Suprapubic skin (tissue), 4 donors: Measurements from ENCODE around the gene CDK5R2. TPM values are rescaled to one million over a fixed set of nuclear protein-coding genes. Genes with fewer than 3 reads are reported as not detected.

Experiments
- DNase-seq, 2 donors: peaks; one replicate each; pipeline ENCODE4 v3.0.0-alpha.2; 2019; ENCODE audit warnings: low spot score in 2 of 2
- H3K27ac ChIP-seq: fragments of 200-600 bp; sonication (generic); one replicate; pipeline ENCODE4 v1.5.1; 2019
- H3K27me3 ChIP-seq: fragments of 200-600 bp; sonication (generic); one replicate; pipeline ENCODE4 v1.5.1; 2019
- H3K36me3 ChIP-seq: fragments of 200-600 bp; sonication (generic); one replicate; pipeline ENCODE4 v1.5.1; 2019
- H3K4me1 ChIP-seq: fragments of 200-600 bp; sonication (generic); one replicate; pipeline ENCODE4 v1.5.1; 2019
- H3K4me3 ChIP-seq: fragments of 200-600 bp; sonication (generic); one replicate; pipeline ENCODE4 v1.5.1; 2019; ENCODE audit warnings: mild to moderate bottlenecking
- H3K9me3 ChIP-seq: fragments of 200-600 bp; sonication (generic); one replicate; pipeline ENCODE4 v1.5.1; 2019
- CTCF ChIP-seq, 2 donors: fragments of 200-600 bp in 1 of 2; fragments of 450-650 bp in 1 of 2; sonication (generic) in 1 of 2; IDR thresholded peaks; one replicate each; pipeline ENCODE4 v1.5.1; 2016 to 2019; ENCODE audit warnings: antibody characterized with exemption in 2 of 2, mild to moderate bottlenecking in 1 of 2, moderate library complexity in 1 of 2
- EP300 ChIP-seq: sonication (generic); formaldehyde crosslinking; IDR thresholded peaks from one replicate; pipeline ENCODE4 v1.6.1; 2017; ENCODE audit warnings: antibody characterized with exemption
- POLR2A ChIP-seq, 2 donors: fragments of 450-650 bp; IDR thresholded peaks; one replicate each; pipeline ENCODE4 v1.6.1; 2017; ENCODE audit warnings: antibody characterized with exemption in 2 of 2, mild to moderate bottlenecking in 2 of 2, moderate library complexity in 2 of 2
- POLR2AphosphoS5 ChIP-seq, 3 donors: sonication (generic); formaldehyde crosslinking; IDR thresholded peaks; one replicate each; pipeline ENCODE4 v1.6.1; 2017; ENCODE audit warnings: antibody characterized with exemption in 3 of 3
- WGBS: methylation state at CpG from one replicate; pipeline ENCODE4 v1.1.5; 2018; 5-methylcytosine and 5-hydroxymethylcytosine counted together
- total RNA-seq, 4 donors: library from RNA; depleted of rRNA; stranded (reverse); fragments of >200 nt; gene quantifications; one replicate each; pipeline ENCODE4 v1.1.0, GENCODE V29; 2016

CDK5R2 gene
- total RNA-seq, 4 donors from 2014 or later, result not detected

- no peak for DNase-seq
- H3K27ac ChIP-seq, result no peak overlapping the region
- TF ChIP-seq POLR2AphosphoS5 (IDR thresholded peaks at IDR 0.05) (no peak), EP300 (no peak), POLR2A (IDR thresholded peaks at IDR 0.05) (no peak), CTCF (IDR thresholded peaks at IDR 0.05) (no peak)
- WGBS, result 17% methylated on average over 33 of the region's 34 CpGs
- H3K9me3 ChIP-seq, result no peaks in the 10 kb centered on the region
- H3K4me1 ChIP-seq, result peaks cover 27% of the 10 kb centered on the region
- no peak overlapping the region for H3K4me3 ChIP-seq
- H3K27me3 ChIP-seq, result peaks cover 97% of the 10 kb centered on the region
- H3K36me3 ChIP-seq, result no peaks in the 10 kb centered on the region
These were observed 2.4 kb downstream of the CDK5R2 start for GRCh38 chr2:218961651-218962570.

GRCh38 chr2:218962859-218963492 lies 3.5 kb downstream of the CDK5R2 start:
- WGBS, result 4% methylated on average over 5 of the region's 42 CpGs
- DNase-seq, result no peak
- H3K27me3 ChIP-seq, result peaks cover 93% of the 10 kb centered on the region

GRCh38 chr2:218963601-218964000 lies 4.1 kb downstream of the CDK5R2 start:
- Histone ChIP-seq H3K4me1 (peaks cover 27% of the 10 kb centered on the region), H3K27ac (no peak overlapping the region), H3K4me3 (no peak overlapping the region), H3K27me3 (peaks cover 93% of the 10 kb centered on the region), H3K9me3 (no peaks in the 10 kb centered on the region), H3K36me3 (no peaks in the 10 kb centered on the region)
- DNase-seq, result no peak
- TF ChIP-seq POLR2A (IDR thresholded peaks at IDR 0.05) (no peak), CTCF (IDR thresholded peaks at IDR 0.05) (no peak), EP300 (no peak), POLR2AphosphoS5 (IDR thresholded peaks at IDR 0.05) (no peak)
- 16% methylated on average over 5 of the region's 5 CpGs for WGBS

More at GRCh38 chr2:218962859-218963492, 3.5 kb downstream of the CDK5R2 start:
- H3K4me1 ChIP-seq, result peaks cover 27% of the 10 kb centered on the region
- no peak overlapping the region for H3K4me3 ChIP-seq
- TF ChIP-seq POLR2AphosphoS5 (IDR thresholded peaks at IDR 0.05), result no peak
- no peak for TF ChIP-seq EP300
- H3K9me3 ChIP-seq, result no peaks in the 10 kb centered on the region
- no peak overlapping the region for H3K27ac ChIP-seq
- no peaks in the 10 kb centered on the region for H3K36me3 ChIP-seq

- Histone ChIP-seq H3K36me3 (no peaks in the 10 kb centered on the region), H3K27ac (no peak overlapping the region), H3K4me3 (no peak overlapping the region), H3K4me1 (peaks cover 25% of the 10 kb centered on the region), H3K27me3 (peaks cover 93% of the 10 kb centered on the region), H3K9me3 (no peaks in the 10 kb centered on the region)
- WGBS, result 38% methylated on average over 5 of the region's 5 CpGs
- no peak for DNase-seq
- TF ChIP-seq CTCF (IDR thresholded peaks at IDR 0.05) (no peak), EP300 (no peak), POLR2A (IDR thresholded peaks at IDR 0.05) (no peak), POLR2AphosphoS5 (IDR thresholded peaks at IDR 0.05) (no peak)
These were observed 4.7 kb downstream of the CDK5R2 start for GRCh38 chr2:218964041-218964771.

- Histone ChIP-seq H3K4me1 (no peaks in the 10 kb centered on the region), H3K27me3 (peaks cover 83% of the 10 kb centered on the region), H3K27ac (no peak overlapping the region), H3K36me3 (no peaks in the 10 kb centered on the region), H3K4me3 (no peak overlapping the region), H3K9me3 (no peaks in the 10 kb centered on the region)
- no peak for DNase-seq
- TF ChIP-seq POLR2A (IDR thresholded peaks at IDR 0.05) (no peak), POLR2AphosphoS5 (IDR thresholded peaks at IDR 0.05) (no peak), CTCF (IDR thresholded peaks at IDR 0.05) (no peak), EP300 (no peak)
- 40% methylated on average over 1 of the region's 1 CpG for WGBS
These were observed 11.4 kb downstream of the CDK5R2 start for GRCh38 chr2:218970894-218971293.
